Endothelial cell of umbilical vein (primary cell): ENCODE data around the gene ADRA2C. TPM values are rescaled to one million over a fixed set of nuclear protein-coding genes. Genes with fewer than 3 reads are reported as not detected.

Source experiments
- BruUV-seq: library from RNA; stranded (reverse); fragments of 400-500 nt; replicated peaks from 2 replicates; lab custom pipeline; 2021; lab: Mats Ljungman, UMichigan
- CTCF ChIA-PET: fragments of 300-600, 350-600 bp; sonication (Branson Sonifier 250); formaldehyde crosslinking; loops from one replicate; lab custom pipeline; 2021; ENCODE audit warnings: antibody characterized with exemption, inconsistent platforms; lab: Charles Lee
- POLR2A ChIA-PET: fragments of 300-600, 350-600 bp; sonication (Branson Sonifier 250); formaldehyde crosslinking; loops from one replicate; lab custom pipeline; 2021; ENCODE audit warnings: antibody characterized with exemption, inconsistent platforms; lab: Charles Lee
- DNase-seq: peaks from one replicate; pipeline ENCODE4 v3.0.0-alpha.2; 2011; ENCODE audit warnings: low read depth, low spot score
- FAIRE-seq: peaks from 2 replicates; lab custom pipeline; 2011; peaks lifted over from hg19 to GRCh38; lab: Jason Lieb, UNC
- H2AFZ ChIP-seq: 2 replicates; pipeline ENCODE4 v1.6.0; 2012; ENCODE audit warnings: low read depth, low read length, control low read depth, inconsistent platforms
- H3K27ac ChIP-seq: 2 replicates; pipeline ENCODE4 v1.5.1; 2011; ENCODE audit warnings: low read depth, mild to moderate bottlenecking, control low read depth, low read length, moderate library complexity; ENCODE audit not compliant: insufficient read depth
- H3K27me3 ChIP-seq, 2 experiments: 2 replicates each; pipeline versions ENCODE4 v1.6.0 to v1.6.1; 2011; ENCODE audit warnings: low read length in 2 of 2, mixed read lengths in 1 of 2; ENCODE audit not compliant: control insufficient read depth in 2 of 2, insufficient read depth in 2 of 2
- H3K36me3 ChIP-seq, 2 experiments: 2 replicates in 1 of 2; 3 replicates in 1 of 2; pipeline ENCODE4 v1.5.1; 2011; ENCODE audit warnings: low read length in 2 of 2, mild to moderate bottlenecking in 1 of 2, moderate library complexity in 1 of 2; ENCODE audit not compliant: control insufficient read depth in 2 of 2, insufficient read depth in 2 of 2; ENCODE audit errors: extremely low read depth in 1 of 2
- H3K4me1 ChIP-seq: 3 replicates; pipeline ENCODE4 v1.5.1; 2011; ENCODE audit warnings: mild to moderate bottlenecking, low read length; ENCODE audit not compliant: control insufficient read depth, insufficient read depth; ENCODE audit errors: extremely low read depth
- H3K4me2 ChIP-seq: 2 replicates; pipeline ENCODE4 v1.6.1; 2011; ENCODE audit warnings: low read length, control low read depth, mixed read lengths; ENCODE audit not compliant: insufficient read depth
- H3K4me3 ChIP-seq, 3 experiments: fragments of 200-600 bp in 1 of 3; sonication (generic), shearing (Covaris generic) in 1 of 3; replicated peaks in 1 of 3; 2 replicates each; pipeline ENCODE4 v1.5.1; 2011 to 2016; ENCODE audit warnings: control low read depth in 3 of 3, low read length in 3 of 3, mild to moderate bottlenecking in 2 of 3, inconsistent platforms in 1 of 3, low read depth in 1 of 3, moderate library complexity in 1 of 3; ENCODE audit not compliant: insufficient read depth in 1 of 3
- H3K79me2 ChIP-seq: 2 replicates; pipeline ENCODE4 v1.6.0; 2012; ENCODE audit warnings: low read length, inconsistent platforms; ENCODE audit not compliant: control insufficient read depth, insufficient read depth
- H3K9ac ChIP-seq: replicated peaks from 2 replicates; pipeline ENCODE3; 2011; ENCODE audit warnings: low read length, control low read depth; ENCODE audit not compliant: insufficient read depth; ENCODE audit errors: extremely low read depth
- H3K9me1 ChIP-seq: replicated peaks from 3 replicates; pipeline ENCODE4 v1.6.0; 2011; ENCODE audit warnings: mild to moderate bottlenecking, low read length; ENCODE audit not compliant: control insufficient read depth, insufficient read depth; ENCODE audit errors: extremely low read depth
- H3K9me3 ChIP-seq: replicated peaks from 2 replicates; pipeline ENCODE4 v1.5.1; 2012; ENCODE audit warnings: low read length, inconsistent platforms; ENCODE audit not compliant: control insufficient read depth, insufficient read depth
- H4K20me1 ChIP-seq: replicated peaks from 2 replicates; pipeline ENCODE3; 2011; ENCODE audit warnings: mild to moderate bottlenecking, low read length; ENCODE audit not compliant: control insufficient read depth, insufficient read depth; ENCODE audit errors: extremely low read depth
- CTCF ChIP-seq, 2 donors: IDR thresholded peaks; 1 replicate in 1 of 2; 2 replicates in 1 of 2; pipeline ENCODE4 v1.5.1; 2011; ENCODE audit warnings: low read length in 2 of 2, mild to moderate bottlenecking in 2 of 2, moderate library complexity in 2 of 2, control low read depth in 1 of 2, inconsistent platforms in 1 of 2, low read depth in 1 of 2; ENCODE audit not compliant: insufficient read depth in 1 of 2; ENCODE audit errors: extremely low read depth in 1 of 2
- EZH2 ChIP-seq: IDR thresholded peaks from 2 replicates; pipeline ENCODE4 v1.6.1; 2012; ENCODE audit warnings: borderline replicate concordance, low read depth, mild to moderate bottlenecking, moderate library complexity, low read length, inconsistent platforms; ENCODE audit not compliant: severe bottlenecking
- FOS ChIP-seq: IDR thresholded peaks from 2 replicates; pipeline ENCODE4 v1.6.1; 2011; ENCODE audit warnings: mild to moderate bottlenecking, low read length, moderate library complexity, borderline replicate concordance; ENCODE audit not compliant: insufficient read depth
- GATA2 ChIP-seq: IDR thresholded peaks from 2 replicates; pipeline ENCODE4 v1.7.0; 2011; ENCODE audit warnings: low read depth, mild to moderate bottlenecking, moderate library complexity, mixed read lengths, low read length; ENCODE audit not compliant: insufficient read length, insufficient read depth
- JUN ChIP-seq: IDR thresholded peaks from 2 replicates; pipeline ENCODE4 v1.6.1; 2011; ENCODE audit warnings: borderline replicate concordance, low read depth; ENCODE audit not compliant: insufficient read length, insufficient read depth
- MAX ChIP-seq: IDR thresholded peaks from 2 replicates; pipeline ENCODE4 v1.6.1; 2011; ENCODE audit not compliant: insufficient read depth, insufficient read length
- MYC ChIP-seq: IDR thresholded peaks from one replicate; pipeline ENCODE4 v1.6.1; 2011; ENCODE audit warnings: mild to moderate bottlenecking, low read depth, low read length
- POLR2A ChIP-seq: IDR thresholded peaks from 2 replicates; pipeline ENCODE4 v1.6.1; 2012; ENCODE audit warnings: low read depth, mild to moderate bottlenecking, control low read depth, low read length
- POLR2AphosphoS5 ChIP-seq: IDR thresholded peaks from 2 replicates; pipeline ENCODE4 v1.6.1; 2012; ENCODE audit warnings: low read depth, mild to moderate bottlenecking, control low read depth, low read length, moderate library complexity; ENCODE audit not compliant: insufficient read depth
- dilution Hi-C: fragments of 300-500 bp; cut with MboI; formaldehyde crosslinking; loops from one replicate; pipeline ENCODE4 v1.15.0; 2019; ENCODE audit warnings: low sequenced_read_pairs; ENCODE audit not compliant: extremely low pct_ligation_motif_present
- intact Hi-C: fragments of 100-400 bp; cut with micrococcal nuclease; formaldehyde crosslinking; loops from one replicate; pipeline ENCODE4 v1.10.0; 2022
- polyA plus RNA-seq, 4 experiments: library from polyadenylated mRNA; depleted of rRNA in 3 of 4; stranded (reverse) in 3 of 4; unstranded in 1 of 4; fragments of >200 nt; gene quantifications; 2 replicates each; pipeline versions ENCODE4 v1.2.1 to v1.2.3, GENCODE V29; 2011 to 2012; ENCODE audit warnings: missing spikeins in 1 of 4
- total RNA-seq: library from RNA; stranded (reverse); gene quantifications from 2 replicates; pipeline ENCODE4 v1.2.3, GENCODE V29; 2021

ADRA2C gene
- total and polyA plus RNA-seq, 2 donors (not counting 3 experiments of a cell fraction or from before 2014, with no cell fraction given): 0.03 to 0.40 TPM

- no peaks in the 10 kb centered on the region for H3K36me3 ChIP-seq
- H3K4me2 ChIP-seq: no peak overlapping the region
- no peak overlapping the region for H3K9ac ChIP-seq
- H3K79me2 ChIP-seq: no peaks in the 10 kb centered on the region
- no peak overlapping the region for H3K27ac ChIP-seq
- no peak overlapping the region for H2AFZ ChIP-seq
- no TSS peak for BruUV-seq
- H4K20me1 ChIP-seq: no peaks in the 10 kb centered on the region
- CTCF ChIA-PET: interaction anchor here (1.6 kb wide), 1 partner anchor 109 kb away, joined by 5 read pairs; no protein-coding TSS in a partner anchor
- no peaks in the 10 kb centered on the region for H3K9me1 ChIP-seq
- FAIRE-seq (no peak), DNase-seq (no peak)
- H3K27me3 ChIP-seq: peaks cover 14% of the 10 kb centered on the region in 2 experiments
- no peaks in the 10 kb centered on the region for H3K4me1 ChIP-seq
- no peak for TF ChIP-seq POLR2A
- no peak for TF ChIP-seq FOS
- TF ChIP-seq EZH2: no peak
- no peak for TF ChIP-seq GATA2
- no peak for TF ChIP-seq MYC
- TF ChIP-seq CTCF (IDR thresholded peaks at IDR 0.05; ENCODE audit: extremely low read depth in 1 of 2, insufficient read depth in 1 of 2, low read depth in 1 of 2, low read length in 2 of 2): no peak
- no peak for TF ChIP-seq JUN
- TF ChIP-seq MAX: no peak
- no peak for TF ChIP-seq POLR2AphosphoS5
- intact Hi-C loops: no loop called here
- no peak overlapping the region for H3K4me3 ChIP-seq
- POLR2A ChIA-PET: no interaction called here
- dilution Hi-C loops: no loop called here
- no peaks in the 10 kb centered on the region for H3K9me3 ChIP-seq
Measured at GRCh38 chr4:3771939-3772495, 5.8 kb downstream of the ADRA2C start.
